ENCODE measurements around the gene UBE2J2. TPM values are rescaled to one million over a fixed set of nuclear protein-coding genes. Genes with fewer than 3 reads are reported as not detected.

The UBE2J2 gene
- total and polyA plus RNA-seq, 2 of the 8 experiments (the other 6 are each of a cell fraction or from before 2014, with no cell fraction given): 33.6 to 67.9 TPM

DNA sequence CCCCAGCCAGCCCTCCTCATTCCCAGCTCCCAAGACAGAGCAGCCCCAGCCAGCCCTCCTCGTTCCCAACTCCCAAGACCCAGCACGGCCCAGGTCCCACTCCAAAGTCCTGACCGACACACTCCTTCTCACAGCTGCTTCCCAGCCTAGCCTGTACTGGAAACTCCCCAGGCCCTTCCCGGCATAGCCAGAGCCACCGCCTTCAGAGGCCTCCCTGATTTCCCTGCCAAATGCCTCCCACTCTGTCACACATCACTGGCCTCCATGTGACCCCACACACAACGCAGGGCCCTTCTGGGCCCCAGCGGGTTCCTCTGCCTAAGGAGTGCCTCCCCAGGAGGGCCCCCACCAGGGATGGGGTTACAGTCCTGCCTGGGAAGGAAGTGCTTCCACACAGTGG lies 2.8 kb downstream of the UBE2J2 start (continued):
- TF ChIP-seq USF2 (IDR thresholded peaks at IDR 0.05; ENCODE audit: low read length) (no peak), NRF1 (IDR thresholded peaks at IDR 0.05; ENCODE audit: low read depth, low read length) (no peak), RAD21 (IDR thresholded peaks at IDR 0.05 in 1 of 2, conservative IDR thresholded peaks at IDR 0.05 in 1 of 2; ENCODE audit: low read depth in 2 of 2, low read length in 2 of 2) (no peak), KDM4A (IDR thresholded peaks at IDR 0.05; ENCODE audit: low read depth, low read length, severe bottlenecking) (no peak), SP4 (IDR thresholded peaks at IDR 0.05; ENCODE audit: low read length) (no peak), CHD7 (IDR thresholded peaks at IDR 0.05; ENCODE audit: insufficient replicate concordance, low read length) (no peak)
- TF ChIP-seq, protein P1, sequence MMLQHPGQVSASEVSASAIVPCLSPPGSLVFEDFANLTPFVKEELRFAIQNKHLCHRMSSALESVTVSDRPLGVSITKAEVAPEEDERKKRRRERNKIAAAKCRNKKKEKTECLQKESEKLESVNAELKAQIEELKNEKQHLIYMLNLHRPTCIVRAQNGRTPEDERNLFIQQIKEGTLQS (IDR thresholded peaks at IDR 0.05; ENCODE audit: insufficient read depth, low read depth, low read length): no peak

All from H1 (cell line).